GM21737 (cell line): Measurements from ENCODE around the gene PAPOLG.
"Not testable (repeated sequence)": the region's sequence is repeated elsewhere in the genome, so short reads cannot be mapped to it uniquely, and the experiment has no call there.

Source experiments
- ATAC-seq: cut with Tn5 transposase; IDR thresholded peaks from one replicate; pipeline ENCODE4 v1.9.1; 2021; ENCODE audit warnings: mild to moderate bottlenecking, moderate library complexity; ENCODE audit not compliant: unreplicated experiment

PAPOLG gene

DNA sequence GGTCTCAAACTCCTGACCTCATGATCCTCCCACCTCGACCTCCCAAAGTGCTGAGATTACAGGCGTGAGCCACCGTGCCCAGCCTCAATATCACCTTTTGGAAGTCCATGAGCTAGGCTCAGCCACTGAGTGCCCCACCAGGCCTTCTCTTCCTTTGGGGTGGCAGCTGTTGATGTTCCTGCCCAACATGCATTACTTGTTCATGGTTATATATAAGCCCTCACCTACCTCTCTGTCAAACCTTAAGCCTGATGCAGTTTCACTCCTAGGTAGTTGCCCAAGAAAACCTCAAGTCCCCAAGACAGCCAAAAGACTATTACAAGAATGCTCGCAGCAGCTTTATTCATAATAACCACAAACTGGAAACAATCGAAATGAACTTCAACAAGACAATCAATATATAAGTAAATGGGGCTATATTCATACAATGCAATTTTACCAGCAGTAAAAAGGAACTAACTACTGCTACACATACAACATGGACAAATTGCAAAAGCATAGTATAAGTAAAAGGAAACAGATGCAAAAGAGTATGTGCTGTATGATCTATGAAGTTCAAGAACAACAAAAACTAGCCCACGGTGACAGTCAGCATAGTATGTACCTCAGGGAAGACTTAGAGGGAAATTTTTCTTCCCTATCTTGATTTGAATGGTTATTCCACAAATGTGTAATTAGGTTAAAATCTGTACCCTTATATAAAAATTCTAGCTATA lies 65.7 kb downstream of the PAPOLG start:
- no peak for ATAC-seq

DNA sequence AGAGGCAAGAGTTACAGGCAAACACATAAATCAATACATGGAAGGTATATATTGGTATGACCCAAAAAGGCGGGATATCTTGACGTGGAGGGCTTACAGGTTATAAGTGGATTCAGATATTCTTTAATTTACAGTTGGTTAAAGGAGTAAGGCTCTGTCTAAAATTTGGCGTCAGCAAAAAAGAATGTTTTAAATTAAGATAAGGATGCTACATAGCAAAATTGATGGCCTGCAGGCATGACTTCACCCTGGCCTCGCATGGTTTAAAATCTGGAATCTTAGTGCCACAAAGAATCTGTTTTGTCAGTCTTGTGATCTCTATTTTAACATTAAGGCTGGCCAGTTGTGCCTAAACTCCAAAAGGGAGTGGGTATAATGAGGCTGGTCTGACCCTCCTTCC lies 66.9 kb downstream of the PAPOLG start:
- ATAC-seq, result no peak

DNA sequence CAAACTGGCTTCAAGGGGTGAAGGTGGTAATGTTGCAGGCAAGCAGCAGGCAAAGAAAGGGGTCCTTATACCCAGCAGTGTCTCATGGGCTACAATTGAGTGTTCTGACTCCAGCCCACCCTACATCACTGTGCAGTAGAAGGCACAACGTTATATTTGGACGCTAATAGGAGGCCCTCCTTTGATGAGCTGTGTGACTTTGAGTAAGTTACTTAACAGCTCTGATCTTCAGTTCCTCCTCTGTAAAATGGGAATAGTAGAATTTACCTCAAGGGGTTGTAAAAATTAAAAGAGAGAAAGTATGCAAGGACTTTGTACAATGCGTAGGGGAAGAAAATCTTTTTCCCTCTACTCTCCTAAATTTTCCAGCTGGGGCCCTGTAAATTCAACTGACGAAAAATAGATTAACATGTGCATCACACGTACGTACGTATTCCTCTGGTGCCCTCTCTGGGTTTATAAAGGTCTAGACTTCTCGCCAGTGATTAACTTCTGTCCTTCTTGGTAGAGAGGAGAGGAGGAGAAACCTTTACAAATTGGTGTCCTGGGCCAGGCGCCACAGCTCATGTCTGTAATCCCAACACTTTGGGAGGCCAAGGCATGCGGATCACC lies 67.7 kb downstream of the PAPOLG start:
- ATAC-seq, result no peak

DNA sequence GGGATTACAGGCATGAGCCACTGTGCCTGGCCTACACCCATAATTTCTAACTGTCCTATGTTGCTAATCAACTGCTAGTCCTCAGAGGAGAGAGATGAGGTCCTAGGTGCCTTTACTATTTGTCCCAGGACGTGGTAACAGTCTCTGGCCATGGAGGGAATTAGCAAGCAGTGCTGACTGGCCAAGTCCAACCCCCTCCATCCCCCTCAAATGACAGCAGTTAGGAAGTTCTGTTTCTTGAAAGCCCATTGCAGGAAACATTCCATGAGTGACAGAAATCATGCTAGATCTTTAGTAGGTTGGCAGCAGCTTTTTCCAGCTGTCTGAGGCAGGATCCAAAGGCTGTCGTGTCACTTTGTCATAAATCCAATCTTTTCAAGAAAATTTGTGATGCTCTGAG lies 69.6 kb downstream of the PAPOLG start:
- ATAC-seq, result no peak

DNA sequence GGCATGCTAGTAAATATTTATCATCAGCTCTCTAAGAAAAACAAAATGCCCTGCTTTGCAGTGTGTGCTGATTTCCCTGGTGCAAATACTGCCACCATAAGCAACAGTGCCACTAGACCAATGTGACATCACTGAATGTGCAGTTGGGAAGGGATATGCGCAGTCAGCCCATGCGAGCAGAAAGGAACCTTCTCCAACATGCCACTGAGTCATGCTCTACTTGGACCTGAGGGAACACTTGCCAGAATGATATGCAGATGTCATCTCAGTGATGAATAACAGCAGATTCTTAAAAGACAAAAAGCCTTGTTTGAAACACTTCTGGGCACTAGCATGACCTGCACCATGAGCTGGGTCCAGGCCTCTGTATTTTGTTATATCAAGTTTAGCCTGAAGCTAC lies 70.0 kb downstream of the PAPOLG start:
- no peak for ATAC-seq

DNA sequence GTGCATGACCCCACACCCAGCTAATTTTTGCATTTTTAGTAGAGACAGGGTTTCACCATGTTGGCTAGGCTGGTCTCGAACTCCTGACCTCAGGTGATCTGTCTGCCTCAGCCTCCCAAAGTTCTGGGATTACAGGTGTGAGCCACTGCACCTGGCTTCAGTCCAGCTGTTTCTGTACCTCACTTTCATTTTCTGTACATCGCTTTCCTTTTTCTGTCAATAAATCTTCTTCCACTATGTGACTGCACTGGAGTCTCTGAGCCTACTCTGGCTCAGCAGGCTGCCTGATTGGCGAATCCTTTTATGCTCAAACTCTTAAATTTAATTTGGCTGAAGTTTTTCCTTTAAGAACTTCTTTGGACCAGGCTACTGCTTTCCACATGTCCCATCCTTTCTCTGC lies 70.8 kb downstream of the PAPOLG start:
- ATAC-seq, result not testable (repeated sequence)

DNA sequence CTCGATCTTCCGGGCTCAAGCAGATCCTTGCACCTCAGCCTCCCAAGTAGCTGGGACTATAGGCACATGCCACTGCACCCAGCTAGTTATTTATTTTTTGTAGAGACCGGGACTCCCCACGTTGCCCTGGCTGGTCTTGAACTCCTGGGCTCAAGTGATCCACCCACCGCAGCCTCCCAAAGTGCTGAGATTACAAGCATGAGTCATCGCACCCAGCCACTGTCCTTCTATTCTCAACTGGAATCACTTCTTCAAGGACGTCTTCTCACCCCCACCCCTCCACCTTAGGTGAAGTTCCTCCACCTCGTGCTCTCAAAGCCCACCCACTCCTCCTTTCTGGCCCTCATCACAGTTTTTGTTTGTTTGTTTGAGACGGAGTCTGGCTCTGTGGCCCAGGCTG lies 71.3 kb downstream of the PAPOLG start:
- no peak for ATAC-seq

DNA sequence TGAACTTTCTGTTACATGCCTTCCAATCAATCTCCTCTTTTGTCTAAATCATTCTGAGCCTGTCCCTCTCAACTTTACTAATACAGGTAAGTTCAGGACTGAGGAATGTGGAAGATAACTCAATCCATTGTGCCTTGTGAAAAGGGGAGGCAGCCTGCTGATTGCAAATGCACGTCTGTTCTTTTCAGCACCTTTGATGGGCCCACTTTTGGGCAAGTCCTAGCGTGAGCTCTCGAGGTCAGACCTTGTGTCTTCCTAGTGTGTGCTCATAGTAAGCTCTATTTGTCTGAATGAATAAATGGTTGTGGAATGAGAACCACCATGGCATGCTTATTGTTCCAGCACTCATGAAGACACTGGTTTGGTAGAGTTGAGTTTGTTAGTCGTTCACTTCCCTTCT lies 74.9 kb downstream of the PAPOLG start:
- ATAC-seq, result no peak

DNA sequence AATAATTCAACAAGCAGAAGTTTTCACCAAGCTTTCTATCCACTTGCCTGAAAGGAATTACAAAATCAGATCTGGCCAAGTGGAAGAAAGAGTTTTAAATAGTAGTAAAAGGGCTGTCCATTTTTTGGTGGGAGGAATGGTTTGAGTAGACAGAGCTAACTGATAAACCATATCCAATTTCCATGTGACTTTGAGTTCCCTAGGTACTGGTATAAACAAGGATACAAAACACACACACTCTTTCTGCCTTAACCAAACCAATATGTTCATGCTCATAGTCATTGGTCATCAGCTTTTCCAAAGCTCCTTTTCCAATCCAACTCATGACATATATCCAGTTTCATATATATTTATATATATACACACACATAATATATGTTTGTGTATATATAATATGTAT lies 75.9 kb downstream of the PAPOLG start:
- ATAC-seq, result no peak

DNA sequence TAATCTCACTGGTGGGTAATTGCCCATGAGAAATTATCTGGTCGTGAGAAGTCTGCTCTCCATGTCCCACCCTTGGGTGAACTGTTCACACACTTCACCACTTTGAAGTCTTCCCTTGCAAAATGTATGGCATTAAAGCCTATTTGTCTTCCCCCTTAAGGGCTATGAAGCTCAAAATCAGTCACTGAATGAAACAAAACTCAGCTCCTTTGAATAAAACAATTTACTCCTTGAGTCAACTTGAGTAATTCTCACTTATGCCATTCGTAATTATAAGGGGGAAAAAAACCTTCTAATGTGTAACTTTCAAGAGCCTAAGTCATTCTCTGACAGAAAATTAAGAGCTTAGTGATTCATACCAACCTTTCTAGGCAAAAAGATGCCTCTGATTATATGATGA lies 76.6 kb downstream of the PAPOLG start:
- no peak for ATAC-seq

DNA sequence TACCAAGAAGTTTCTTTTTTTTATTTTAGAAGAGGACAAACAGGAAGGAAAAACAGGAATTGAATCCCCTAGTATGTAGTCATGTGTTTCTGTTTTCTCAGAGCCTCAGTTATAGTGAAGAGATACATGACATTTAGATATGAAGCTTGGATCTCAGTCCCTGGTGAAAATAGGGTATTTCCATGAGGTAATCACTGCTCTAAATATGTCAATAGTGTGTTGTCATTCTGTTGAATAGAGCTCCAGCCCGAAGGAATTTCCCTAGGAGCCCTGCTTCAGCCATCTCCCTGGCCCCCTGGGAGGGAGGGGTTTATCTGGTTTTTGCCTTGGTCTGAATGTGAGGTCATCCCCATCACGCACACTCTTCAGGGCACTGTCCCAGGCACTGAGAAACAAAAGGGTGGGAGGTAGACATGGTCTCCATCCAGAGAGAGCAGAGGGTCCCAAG lies 78.2 kb downstream of the PAPOLG start:
- ATAC-seq, result peak; percentile 52

DNA sequence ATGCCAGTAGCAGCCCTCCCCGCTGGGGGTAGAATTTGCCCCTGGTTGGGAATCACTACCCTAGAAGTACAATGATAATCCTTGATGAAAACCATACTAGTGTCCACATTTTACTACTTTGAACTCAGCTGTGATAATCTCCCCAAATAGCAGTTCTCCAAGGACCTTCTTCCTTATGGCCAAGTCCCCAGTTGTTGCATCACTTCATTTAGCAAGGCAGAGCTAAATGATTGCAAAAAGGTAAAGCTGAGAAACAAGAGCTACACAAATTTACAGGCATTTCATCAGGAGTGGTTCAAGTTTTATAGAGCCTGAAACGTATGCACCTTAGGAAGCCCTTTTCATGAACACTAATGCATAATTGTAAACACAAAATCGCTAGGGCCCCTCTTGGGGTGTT lies 80.4 kb downstream of the PAPOLG start:
- ATAC-seq, result no peak

DNA sequence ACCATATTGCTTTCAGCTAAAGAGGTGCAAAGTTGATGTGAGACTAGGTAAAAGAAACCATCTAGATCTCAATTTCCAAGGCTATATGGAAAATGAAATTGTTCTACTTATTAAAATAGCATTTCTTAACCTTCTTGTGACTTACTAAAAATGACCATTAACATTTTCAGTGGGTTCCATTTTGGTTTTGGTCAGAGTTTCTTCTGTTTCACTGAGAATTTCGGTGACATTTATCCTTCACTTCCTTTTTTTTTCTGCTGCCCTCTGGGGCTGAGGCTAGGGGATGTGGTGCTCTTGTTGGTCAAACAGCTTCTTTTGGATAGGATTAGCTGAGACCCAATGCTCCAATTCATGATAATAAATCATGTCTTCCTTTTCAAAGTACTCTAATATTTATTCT lies 81.1 kb downstream of the PAPOLG start:
- ATAC-seq, result no peak

DNA sequence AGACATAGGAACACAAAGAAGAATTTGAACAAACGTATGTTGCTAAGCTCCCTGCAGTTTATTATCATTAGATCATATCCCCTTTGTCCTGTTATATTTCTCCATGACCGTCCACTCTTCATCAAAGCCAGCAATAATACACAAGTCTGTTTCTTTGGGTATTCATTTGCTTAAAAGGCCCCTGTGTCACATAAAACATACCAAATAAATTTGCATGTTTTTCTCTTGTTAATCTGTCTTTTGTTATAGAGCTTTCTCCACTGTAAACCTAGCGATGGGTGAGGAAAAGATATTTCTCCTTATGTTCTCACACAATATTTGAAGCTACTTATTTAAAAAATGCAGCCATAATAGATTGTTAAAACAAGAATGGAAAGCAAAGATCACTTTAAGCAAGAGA lies 82.4 kb downstream of the PAPOLG start:
- ATAC-seq, result no peak

DNA sequence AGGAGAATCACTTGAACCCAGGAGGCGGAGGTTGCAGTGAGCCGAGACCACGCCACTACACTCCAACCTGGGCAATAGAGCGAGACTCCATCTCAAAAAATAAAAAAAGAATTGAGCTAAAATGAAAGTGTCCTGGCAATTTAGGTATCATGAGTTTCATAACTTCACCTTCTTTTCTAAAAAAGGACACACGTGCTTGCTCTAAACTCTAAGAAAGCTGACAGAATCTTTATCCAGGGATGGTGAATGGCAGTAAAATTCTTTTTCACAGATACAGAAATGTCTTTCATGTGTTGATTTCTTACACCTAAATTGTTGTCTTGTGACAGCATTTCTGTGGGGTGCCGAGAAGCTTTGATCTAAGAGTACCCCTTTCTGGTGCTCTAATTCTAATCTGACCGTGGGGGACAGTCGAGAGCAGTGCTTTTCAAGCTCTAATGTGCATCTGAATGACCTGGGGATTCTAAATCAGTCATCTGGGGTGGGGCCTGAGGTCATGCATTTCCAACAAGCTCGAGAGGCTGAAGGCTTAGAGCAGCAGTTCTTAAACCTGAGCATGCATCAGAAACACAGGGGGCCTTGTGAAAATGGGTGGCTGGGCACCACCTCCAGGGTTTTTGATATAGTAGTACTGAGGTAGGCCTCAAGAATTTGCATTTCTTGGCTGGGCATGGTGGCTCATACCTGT lies 83.2 kb downstream of the PAPOLG start:
- ATAC-seq, result peak; percentile 37

DNA sequence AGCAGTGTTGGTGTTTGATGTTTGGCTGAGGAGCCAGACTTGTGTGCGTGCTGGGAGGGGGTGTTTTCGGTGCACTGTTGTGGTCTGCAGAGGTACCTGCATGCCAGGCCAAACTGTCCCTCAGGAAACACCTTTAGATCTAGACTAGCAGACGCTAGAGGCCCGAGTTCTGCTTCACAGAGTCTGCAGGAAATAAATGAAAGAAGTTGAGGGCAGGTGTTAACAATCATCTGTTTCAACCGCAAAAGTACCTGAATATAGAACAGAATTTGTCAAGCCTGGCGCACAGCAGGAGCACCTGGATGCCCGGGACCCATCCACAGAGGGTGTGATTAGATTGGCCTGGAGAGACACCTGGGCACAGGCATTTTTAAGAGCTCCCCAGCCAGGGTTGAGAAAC lies 84.8 kb downstream of the PAPOLG start:
- peak; percentile 58 for ATAC-seq

DNA sequence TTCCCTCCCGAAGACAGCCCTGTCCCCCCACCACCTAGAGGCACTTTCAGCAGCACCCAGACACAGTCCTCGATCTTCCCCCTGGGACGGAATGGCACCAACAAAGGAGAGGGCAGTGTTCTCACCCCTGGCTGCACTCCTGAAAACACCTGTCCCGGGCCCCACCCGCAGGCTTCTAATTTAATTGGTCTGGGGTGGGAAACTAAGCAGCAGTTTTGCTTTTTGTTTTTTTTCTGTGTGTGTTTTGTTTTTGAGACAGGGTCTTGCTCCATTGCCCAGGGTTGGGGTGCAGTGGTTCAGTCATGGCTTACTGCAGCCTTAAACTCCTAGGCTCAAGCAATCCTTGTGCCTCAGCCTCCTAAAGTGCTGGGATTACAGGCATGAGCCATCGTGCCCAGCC lies 86.9 kb downstream of the PAPOLG start:
- no peak for ATAC-seq

DNA sequence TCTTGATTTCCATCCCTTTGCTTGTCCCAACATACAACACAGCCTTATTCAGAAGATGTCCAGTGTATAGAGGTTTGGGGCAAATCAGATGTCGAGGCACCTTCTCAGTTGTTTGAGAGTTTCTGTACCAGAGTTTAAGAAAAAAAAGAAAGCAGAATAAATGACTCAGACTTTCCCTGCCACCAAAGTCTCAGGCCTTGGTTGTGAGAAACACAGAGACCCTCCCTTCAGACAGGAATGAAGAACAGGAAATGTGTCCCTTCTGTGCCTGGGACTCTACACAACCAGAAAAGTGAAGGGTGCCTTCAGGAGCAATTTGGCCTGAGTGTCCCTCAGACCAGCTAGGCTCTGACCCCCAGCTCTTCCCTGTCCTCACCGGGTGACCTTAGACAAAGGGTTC lies 88.0 kb downstream of the PAPOLG start:
- ATAC-seq, result no peak

DNA sequence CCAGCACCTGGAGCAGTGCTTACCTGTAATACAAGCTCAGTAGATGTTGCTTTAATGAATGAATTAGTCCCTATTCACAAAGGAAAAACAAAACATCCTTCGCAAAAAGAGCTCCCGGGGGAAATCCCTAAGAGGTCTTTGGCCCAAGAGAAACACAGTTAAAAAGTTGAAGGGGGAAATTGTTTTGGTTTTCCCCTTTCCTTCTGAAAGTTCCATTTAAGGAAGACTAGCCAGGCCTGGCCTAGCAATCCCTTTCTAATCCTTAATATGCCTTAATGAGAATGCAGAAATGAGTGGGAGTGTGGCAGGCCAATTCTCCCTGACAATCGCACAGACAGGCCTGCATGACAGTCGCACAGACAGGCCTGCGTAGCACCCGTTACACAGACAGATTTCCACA lies 91.8 kb downstream of the PAPOLG start:
- no peak for ATAC-seq
